Panc1 (cell line): ENCODE data around the gene UTS2R.

ENCODE experiments used
- CTCF ChIP-seq: fragments of 450-650 bp; IDR thresholded peaks from 2 replicates; pipeline ENCODE4 v1.5.1; 2017; ENCODE audit warnings: mild to moderate bottlenecking
- POLR2AphosphoS5 ChIP-seq: IDR thresholded peaks from 2 replicates; pipeline ENCODE4 v1.6.1; 2012; ENCODE audit warnings: mild to moderate bottlenecking, low read depth, low read length, moderate library complexity
- REST ChIP-seq, 2 experiments: IDR thresholded peaks; 2 replicates each; pipeline ENCODE4 v1.6.1; 2011 to 2012; ENCODE audit warnings: low read depth in 2 of 2, control low read depth in 1 of 2, low read length in 1 of 2, mild to moderate bottlenecking in 1 of 2, moderate library complexity in 1 of 2; ENCODE audit not compliant: insufficient read depth in 1 of 2
- SIN3A ChIP-seq: IDR thresholded peaks from 2 replicates; pipeline ENCODE4 v1.6.1; 2012; ENCODE audit warnings: low read depth, mild to moderate bottlenecking, low read length, moderate library complexity, borderline replicate concordance; ENCODE audit not compliant: insufficient read depth
- TCF7L2 ChIP-seq: IDR thresholded peaks from 2 replicates; pipeline ENCODE4 v1.6.1; 2011; ENCODE audit warnings: mild to moderate bottlenecking, low read depth, low read length, inconsistent platforms

- TF ChIP-seq CTCF, result no peak; the same call in 1 of the 2 replicates
- peak; percentile 82 for TF ChIP-seq TCF7L2
- TF ChIP-seq POLR2AphosphoS5, result peak; percentile 54; the same call in 1 of the 2 replicates
- peak in 1 of 2 experiments; percentile 66; a peak in 1 of 4 replicates for TF ChIP-seq REST (IDR thresholded peaks at IDR 0.05; ENCODE audit: insufficient read depth in 1 of 2, low read depth in 2 of 2, low read length in 1 of 2)
- TF ChIP-seq SIN3A, result no peak
Measured at GRCh38 chr17:82384730-82385481, 13.3 kb downstream of the UTS2R start.
